ENCODE results near the gene RHBDD2. TPM values are rescaled to one million over a fixed set of nuclear protein-coding genes. Genes with fewer than 3 reads are reported as not detected.
"Not testable (repeated sequence)": the region's sequence is repeated elsewhere in the genome, so short reads cannot be mapped to it uniquely, and the experiment has no call there.

RHBDD2 gene
- polyA plus RNA-seq, 2 donors: 32.9 to 36.0 TPM

- Histone ChIP-seq H3K27ac (ENCODE audit: low read depth in 2 of 2, low read length in 1 of 2) (no peak overlapping the region), H3K4me3 (ENCODE audit: low read depth in 1 of 2, low read length in 2 of 2) (no peak overlapping the region), H3K9me3 (ENCODE audit: control insufficient read depth in 2 of 2, insufficient read depth in 1 of 2, low read depth in 1 of 2, low read length in 1 of 2) (no peaks in the 10 kb centered on the region), H3K4me1 (ENCODE audit: control insufficient read depth in 2 of 2, insufficient read depth in 2 of 2, low read length in 1 of 2) (no peaks in the 10 kb centered on the region), H3K27me3 (ENCODE audit: control insufficient read depth in 1 of 2, insufficient read depth in 2 of 2, low read length in 2 of 2) (no peaks in the 10 kb centered on the region), H3K36me3 (ENCODE audit: control insufficient read depth in 2 of 2, insufficient read depth in 2 of 2, low read length in 1 of 2) (peaks cover 7 to 54% of the 10 kb centered on the region in 2 donors)
- 94 to 97% methylated on average over 3 of the region's 3 CpGs for whole genome bisulfite sequencing, 2 donors
Observed at GRCh38 chr7:75885036-75885435, 6.2 kb downstream of the RHBDD2 start.

- no peaks in the 10 kb centered on the region for H3K27me3 ChIP-seq (ENCODE audit: control insufficient read depth in 1 of 2, insufficient read depth in 2 of 2, low read length in 2 of 2)
- H3K4me1 ChIP-seq (ENCODE audit: control insufficient read depth in 2 of 2, insufficient read depth in 2 of 2, low read length in 1 of 2): peaks cover 0 to 11% of the 10 kb centered on the region in 2 donors
- H3K27ac ChIP-seq (ENCODE audit: low read depth in 2 of 2, low read length in 1 of 2): no peak overlapping the region
- H3K36me3 ChIP-seq (ENCODE audit: control insufficient read depth in 2 of 2, insufficient read depth in 2 of 2, low read length in 1 of 2): peaks cover 4 to 42% of the 10 kb centered on the region in 2 donors
- H3K9me3 ChIP-seq (ENCODE audit: control insufficient read depth in 2 of 2, insufficient read depth in 1 of 2, low read depth in 1 of 2, low read length in 1 of 2): no peaks in the 10 kb centered on the region
- 96 to 97% methylated on average over 13 of the region's 13 CpGs for WGBS, 2 donors
- H3K4me3 ChIP-seq (ENCODE audit: low read depth in 1 of 2, low read length in 2 of 2): no peak overlapping the region
Observed at GRCh38 chr7:75887669-75888369, 9.0 kb downstream of the RHBDD2 start.

DNA sequence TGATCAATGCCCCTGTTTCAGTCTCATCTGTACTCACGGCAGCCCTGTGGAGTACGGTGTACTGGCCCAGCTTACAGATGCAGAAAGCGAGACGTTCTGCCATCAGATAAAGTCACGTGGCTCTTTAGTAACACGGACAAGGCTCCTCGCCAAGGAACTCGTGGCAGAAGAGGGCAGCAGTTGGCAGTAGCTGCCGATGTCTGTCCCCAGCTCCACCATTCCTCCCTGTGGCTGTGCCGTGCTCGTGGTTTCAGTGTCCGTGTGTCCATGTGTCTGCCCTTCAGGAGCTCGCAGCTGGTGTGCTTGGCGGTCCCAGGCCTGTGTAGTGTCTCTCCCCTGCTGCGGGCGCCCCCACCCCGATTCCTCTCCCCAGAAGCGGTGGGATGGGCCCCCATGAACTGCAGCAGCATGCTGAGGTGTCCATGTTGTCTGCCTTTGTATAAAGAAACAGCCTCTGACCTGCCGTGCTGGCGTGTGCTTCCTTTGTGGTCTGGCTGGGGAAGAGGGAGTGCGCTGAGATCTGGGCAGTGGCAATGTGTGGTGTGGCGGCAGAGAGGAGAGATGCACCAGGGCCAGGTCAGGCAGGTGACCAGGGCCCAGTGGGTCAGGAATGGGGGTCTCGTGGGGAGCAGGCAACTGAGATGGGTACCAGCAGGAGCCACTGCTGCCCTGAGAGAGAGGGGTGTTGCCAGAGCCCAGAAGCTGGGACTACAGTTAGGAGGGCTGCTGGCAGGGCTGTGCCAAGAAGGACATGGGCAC, 9.8 kb downstream of the RHBDD2 start:
- peaks cover 0 to 18% of the 10 kb centered on the region in 2 donors for H3K4me1 ChIP-seq (ENCODE audit: control insufficient read depth in 2 of 2, insufficient read depth in 2 of 2, low read length in 1 of 2)
- no peaks in the 10 kb centered on the region for H3K27me3 ChIP-seq (ENCODE audit: control insufficient read depth in 1 of 2, insufficient read depth in 2 of 2, low read length in 2 of 2)
- no peak overlapping the region for H3K4me3 ChIP-seq (ENCODE audit: low read depth in 1 of 2, low read length in 2 of 2)
- no peaks in the 10 kb centered on the region for H3K9me3 ChIP-seq (ENCODE audit: control insufficient read depth in 2 of 2, insufficient read depth in 1 of 2, low read depth in 1 of 2, low read length in 1 of 2)
- WGBS, 2 donors: 74 to 79% methylated on average over 23 of the region's 23 CpGs
- peaks cover 3 to 35% of the 10 kb centered on the region in 2 donors for H3K36me3 ChIP-seq (ENCODE audit: control insufficient read depth in 2 of 2, insufficient read depth in 2 of 2, low read length in 1 of 2)
- H3K27ac ChIP-seq (ENCODE audit: low read depth in 2 of 2, low read length in 1 of 2): no peak overlapping the region

DNA sequence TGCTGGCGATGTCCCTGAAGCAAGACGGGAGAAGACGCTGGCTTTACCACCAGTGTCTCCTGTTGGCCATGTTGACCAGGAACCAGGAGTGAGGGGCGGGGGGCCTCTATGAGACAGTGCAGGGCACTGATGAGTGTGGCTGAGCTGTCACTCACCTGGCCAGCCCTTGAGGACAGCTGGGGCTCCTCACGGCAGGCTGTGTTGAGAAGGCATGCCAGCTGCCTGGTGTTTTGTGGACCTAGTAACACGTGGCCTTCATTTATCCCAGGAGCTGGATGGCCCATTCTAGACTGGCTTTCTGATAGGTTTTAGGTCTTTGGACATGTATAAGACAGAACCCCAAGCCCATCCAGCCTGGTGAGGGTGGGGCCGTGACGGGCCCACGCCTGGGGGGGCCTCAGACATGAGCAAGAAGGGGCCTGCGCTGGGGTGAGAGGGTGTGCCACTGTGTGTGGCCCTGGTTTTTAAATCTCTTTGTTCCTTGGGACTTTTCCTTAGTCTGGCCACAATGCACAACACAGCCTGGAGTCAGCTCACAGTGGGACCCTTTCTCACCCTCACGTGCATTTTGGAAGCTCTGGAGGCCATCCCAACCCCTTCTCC, 10.5 kb downstream of the RHBDD2 start:
- no peak overlapping the region for H3K4me3 ChIP-seq (ENCODE audit: low read depth in 1 of 2, low read length in 2 of 2)
- H3K36me3 ChIP-seq (ENCODE audit: control insufficient read depth in 2 of 2, insufficient read depth in 2 of 2, low read length in 1 of 2): peaks cover 3 to 30% of the 10 kb centered on the region in 2 donors
- no peak overlapping the region for H3K27ac ChIP-seq (ENCODE audit: low read depth in 2 of 2, low read length in 1 of 2)
- H3K4me1 ChIP-seq (ENCODE audit: control insufficient read depth in 2 of 2, insufficient read depth in 2 of 2, low read length in 1 of 2): peaks cover 0 to 18% of the 10 kb centered on the region in 2 donors
- H3K27me3 ChIP-seq (ENCODE audit: control insufficient read depth in 1 of 2, insufficient read depth in 2 of 2, low read length in 2 of 2): no peaks in the 10 kb centered on the region
- H3K9me3 ChIP-seq (ENCODE audit: control insufficient read depth in 2 of 2, insufficient read depth in 1 of 2, low read depth in 1 of 2, low read length in 1 of 2): no peaks in the 10 kb centered on the region
- 77 to 79% methylated on average over 10 to 11 of the region's 11 CpGs for WGBS, 2 donors

DNA sequence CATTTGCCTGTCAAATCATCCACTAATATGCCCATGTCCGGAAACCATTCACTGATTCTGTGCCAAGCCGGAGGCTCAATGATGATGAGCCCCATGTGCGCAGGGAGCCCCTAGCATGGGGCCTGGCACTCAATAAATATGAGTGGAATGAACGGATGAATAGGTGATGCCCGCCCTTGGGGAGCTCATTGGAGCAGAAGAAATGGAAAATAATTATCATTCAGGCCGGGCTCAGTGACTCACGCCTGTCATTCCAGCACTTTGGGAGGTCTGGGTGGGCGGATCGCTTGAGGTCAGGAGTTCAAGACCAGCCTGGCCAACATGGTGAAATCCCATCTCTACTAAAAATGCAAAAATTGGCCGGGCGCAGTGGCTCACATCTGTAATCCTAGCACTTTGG, 11.0 kb downstream of the RHBDD2 start:
- Histone ChIP-seq H3K9me3 (ENCODE audit: control insufficient read depth in 2 of 2, insufficient read depth in 1 of 2, low read depth in 1 of 2, low read length in 1 of 2) (no peaks in the 10 kb centered on the region), H3K4me3 (ENCODE audit: low read depth in 1 of 2, low read length in 2 of 2) (no peak overlapping the region), H3K27ac (ENCODE audit: low read depth in 2 of 2, low read length in 1 of 2) (no peak overlapping the region), H3K36me3 (ENCODE audit: control insufficient read depth in 2 of 2, insufficient read depth in 2 of 2, low read length in 1 of 2) (peaks cover 3 to 26% of the 10 kb centered on the region in 2 donors), H3K27me3 (ENCODE audit: control insufficient read depth in 1 of 2, insufficient read depth in 2 of 2, low read length in 2 of 2) (no peaks in the 10 kb centered on the region), H3K4me1 (ENCODE audit: control insufficient read depth in 2 of 2, insufficient read depth in 2 of 2, low read length in 1 of 2) (peaks cover 0 to 18% of the 10 kb centered on the region in 2 donors)
- WGBS, 2 donors: 76 to 81% methylated on average over 11 of the region's 11 CpGs

DNA sequence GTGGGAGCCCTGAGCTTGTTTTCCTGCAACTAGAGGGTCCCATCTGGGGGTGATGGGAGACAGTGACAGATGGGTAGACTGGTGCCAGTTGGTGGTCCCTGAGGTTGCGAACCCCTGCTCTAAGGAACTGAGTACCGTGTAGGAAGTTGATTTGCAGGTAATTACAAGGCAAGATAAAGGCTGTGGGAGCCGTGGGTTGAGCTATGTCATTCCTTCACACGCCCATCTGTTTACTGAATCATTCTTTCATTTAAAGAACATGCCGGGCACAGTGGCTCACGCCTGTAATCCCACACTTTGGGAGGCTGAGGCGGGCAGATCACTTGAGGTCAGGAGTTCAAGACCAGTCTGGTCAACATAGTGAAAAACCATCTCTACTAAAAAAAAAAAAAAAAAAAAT, 12.4 kb downstream of the RHBDD2 start:
- peaks cover 3 to 21% of the 10 kb centered on the region in 2 donors for H3K36me3 ChIP-seq (ENCODE audit: control insufficient read depth in 2 of 2, insufficient read depth in 2 of 2, low read length in 1 of 2)
- peaks cover 0 to 18% of the 10 kb centered on the region in 2 donors for H3K4me1 ChIP-seq (ENCODE audit: control insufficient read depth in 2 of 2, insufficient read depth in 2 of 2, low read length in 1 of 2)
- not testable (repeated sequence) for H3K27ac ChIP-seq (ENCODE audit: low read depth in 2 of 2, low read length in 1 of 2); H3K4me3 ChIP-seq (ENCODE audit: low read depth in 1 of 2, low read length in 2 of 2); H3K9me3 ChIP-seq (ENCODE audit: control insufficient read depth in 2 of 2, insufficient read depth in 1 of 2, low read depth in 1 of 2, low read length in 1 of 2); H3K27me3 ChIP-seq (ENCODE audit: control insufficient read depth in 1 of 2, insufficient read depth in 2 of 2, low read length in 2 of 2)
- WGBS, 2 donors: 65 to 72% methylated on average over 7 of the region's 7 CpGs

- H3K36me3 ChIP-seq (ENCODE audit: control insufficient read depth in 2 of 2, insufficient read depth in 2 of 2, low read length in 1 of 2): peaks cover 3 to 18% of the 10 kb centered on the region in 2 donors
- no peaks in the 10 kb centered on the region for H3K27me3 ChIP-seq (ENCODE audit: control insufficient read depth in 1 of 2, insufficient read depth in 2 of 2, low read length in 2 of 2)
- H3K4me1 ChIP-seq (ENCODE audit: control insufficient read depth in 2 of 2, insufficient read depth in 2 of 2, low read length in 1 of 2): peaks cover 0 to 18% of the 10 kb centered on the region in 2 donors
- H3K9me3 ChIP-seq (ENCODE audit: control insufficient read depth in 2 of 2, insufficient read depth in 1 of 2, low read depth in 1 of 2, low read length in 1 of 2): no peaks in the 10 kb centered on the region
- H3K4me3 ChIP-seq (ENCODE audit: low read depth in 1 of 2, low read length in 2 of 2): no peak overlapping the region
- peak overlapping the region; percentile 37 to 75 for H3K27ac ChIP-seq (ENCODE audit: low read depth in 2 of 2, low read length in 1 of 2)
- 89 to 90% methylated on average over 7 of the region's 7 CpGs for WGBS, 2 donors
Observed at GRCh38 chr7:75891815-75892411, 13.1 kb downstream of the RHBDD2 start.

DNA sequence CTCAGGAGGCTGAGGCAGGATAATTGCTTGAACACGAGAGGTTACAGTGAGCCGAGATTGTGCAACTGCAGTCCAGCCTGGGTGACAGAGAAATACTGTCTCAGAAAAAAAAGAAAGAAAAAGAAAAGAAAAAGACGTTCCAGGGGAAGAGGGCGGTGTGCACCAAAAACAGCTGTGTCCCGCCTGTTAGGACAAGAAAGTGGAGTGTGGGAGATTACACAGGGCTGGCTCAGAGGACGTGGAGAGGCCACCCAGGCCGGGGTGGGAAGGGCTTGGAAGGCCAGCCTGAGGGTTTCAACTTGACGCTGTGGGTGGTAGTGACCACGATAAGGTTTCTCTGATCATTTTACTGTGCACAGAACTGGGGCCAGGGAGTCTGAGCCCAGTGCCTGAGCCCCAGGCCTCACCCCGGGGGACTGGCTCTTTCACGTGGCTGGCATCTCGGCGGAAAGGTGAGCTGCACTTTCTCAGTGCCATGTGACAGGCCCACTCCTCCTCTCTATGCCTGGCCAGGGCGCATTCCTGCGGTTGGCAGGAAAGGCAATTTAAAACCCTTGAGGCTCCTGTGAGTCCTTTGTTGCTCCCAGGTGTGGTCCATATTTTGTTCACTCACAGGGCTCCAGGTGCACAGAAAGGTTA, 13.9 kb downstream of the RHBDD2 start:
- Histone ChIP-seq H3K4me1 (ENCODE audit: control insufficient read depth in 2 of 2, insufficient read depth in 2 of 2, low read length in 1 of 2) (peaks cover 0 to 18% of the 10 kb centered on the region in 2 donors), H3K27ac (ENCODE audit: low read depth in 2 of 2, low read length in 1 of 2) (peak overlapping the region; percentile 75 to 76), H3K36me3 (ENCODE audit: control insufficient read depth in 2 of 2, insufficient read depth in 2 of 2, low read length in 1 of 2) (peaks cover 0 to 15% of the 10 kb centered on the region in 2 donors), H3K4me3 (ENCODE audit: low read depth in 1 of 2, low read length in 2 of 2) (no peak overlapping the region), H3K9me3 (ENCODE audit: control insufficient read depth in 2 of 2, insufficient read depth in 1 of 2, low read depth in 1 of 2, low read length in 1 of 2) (no peaks in the 10 kb centered on the region), H3K27me3 (ENCODE audit: control insufficient read depth in 1 of 2, insufficient read depth in 2 of 2, low read length in 2 of 2) (no peaks in the 10 kb centered on the region)
- WGBS, 2 donors: 29 to 46% methylated on average over 15 of the region's 15 CpGs

DNA sequence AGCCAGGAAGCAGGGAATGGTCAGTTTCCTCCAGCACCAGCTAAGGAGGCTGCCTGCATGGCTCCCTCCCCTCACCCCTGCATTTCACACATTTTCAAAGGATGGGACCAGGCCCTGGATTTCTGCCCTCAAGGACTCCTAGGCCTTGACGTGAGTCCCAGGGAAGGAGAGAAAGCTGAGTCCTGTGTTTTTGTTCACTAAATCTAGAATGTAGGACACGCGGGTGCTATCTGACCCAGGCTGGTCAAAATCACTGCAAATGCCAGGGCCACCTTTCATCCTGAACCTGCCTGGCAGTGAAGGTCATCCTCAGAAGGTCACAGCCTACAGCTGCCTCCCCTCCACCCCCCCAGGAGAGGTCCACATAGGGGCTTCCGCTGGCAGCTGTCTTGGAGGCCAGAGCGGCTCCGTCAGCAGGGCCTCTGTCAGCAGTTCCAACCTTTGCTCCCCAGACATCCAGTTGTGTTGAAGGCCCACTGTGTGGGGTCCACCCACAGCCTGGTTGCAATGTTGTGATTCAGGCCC, 18.0 kb downstream of the RHBDD2 start:
- no peaks in the 10 kb centered on the region for H3K9me3 ChIP-seq (ENCODE audit: control insufficient read depth in 2 of 2, insufficient read depth in 1 of 2, low read depth in 1 of 2, low read length in 1 of 2)
- 89 to 93% methylated on average over 6 of the region's 6 CpGs for WGBS, 2 donors
- H3K27me3 ChIP-seq (ENCODE audit: control insufficient read depth in 1 of 2, insufficient read depth in 2 of 2, low read length in 2 of 2): no peaks in the 10 kb centered on the region
- no peaks in the 10 kb centered on the region for H3K36me3 ChIP-seq (ENCODE audit: control insufficient read depth in 2 of 2, insufficient read depth in 2 of 2, low read length in 1 of 2)
- H3K4me3 ChIP-seq (ENCODE audit: low read depth in 1 of 2, low read length in 2 of 2): no peak overlapping the region
- no peak overlapping the region for H3K27ac ChIP-seq (ENCODE audit: low read depth in 2 of 2, low read length in 1 of 2)
- peaks cover 0 to 19% of the 10 kb centered on the region in 2 donors for H3K4me1 ChIP-seq (ENCODE audit: control insufficient read depth in 2 of 2, insufficient read depth in 2 of 2, low read length in 1 of 2)
